PC-3 (cell line): ENCODE data around the gene GBA2. TPM values are rescaled to one million over a fixed set of nuclear protein-coding genes. Genes with fewer than 3 reads are reported as not detected.

Experiments
- ATAC-seq: fragments of 200-7000 bp; cut with Tn5 transposase; 2 replicates; pipeline ENCODE4 v1.9.1; 2020; ENCODE audit warnings: mild to moderate bottlenecking, moderate library complexity
- BruUV-seq: library from RNA; stranded (reverse); fragments of 400-500 nt; replicated peaks from 2 replicates; lab custom pipeline; 2021; lab: Mats Ljungman, UMichigan
- CTCF ChIA-PET: fragments of 300-600 bp; sonication (Branson Sonifier 250); formaldehyde crosslinking; loops from one replicate; lab custom pipeline; 2022; ENCODE audit warnings: antibody characterized with exemption; lab: Charles Lee
- POLR2A ChIA-PET: fragments of 300-600 bp; sonication (Branson Sonifier 250); formaldehyde crosslinking; loops from one replicate; lab custom pipeline; 2022; ENCODE audit warnings: antibody characterized with exemption; ENCODE audit not compliant: unreplicated experiment; lab: Charles Lee
- DNase-seq: peaks from one replicate; pipeline ENCODE4 v3.0.0-alpha.2; 2015
- H2AFZ ChIP-seq: fragments of 300-600 bp; sonication (generic); 2 replicates; pipeline ENCODE4 v1.6.0; 2016; ENCODE audit warnings: antibody characterized with exemption, low read length
- H3F3A ChIP-seq: fragments of 300-600 bp; sonication (generic); one replicate; pipeline ENCODE4 v1.6.0; 2017; ENCODE audit warnings: antibody characterized with exemption, low read length, control low read depth, mild to moderate bottlenecking; ENCODE audit not compliant: unreplicated experiment
- H3K27ac ChIP-seq: fragments of 300-600 bp; sonication (generic); 2 replicates; pipeline ENCODE4 v1.5.1; 2016; ENCODE audit warnings: mild to moderate bottlenecking, low read length
- H3K27me3 ChIP-seq: fragments of 300-600 bp; sonication (generic); 2 replicates; pipeline ENCODE4 v1.6.1; 2016; ENCODE audit warnings: low read length, mixed read lengths
- H3K36me3 ChIP-seq: fragments of 300-600 bp; sonication (generic); 2 replicates; pipeline ENCODE4 v1.6.1; 2016; ENCODE audit warnings: low read depth, mixed run types, low read length, mixed read lengths
- H3K4me1 ChIP-seq: fragments of 300-600 bp; sonication (generic); 2 replicates; pipeline ENCODE4 v1.5.1; 2016; ENCODE audit warnings: low read length; ENCODE audit not compliant: insufficient read depth
- H3K4me2 ChIP-seq: fragments of 300-600 bp; sonication (generic); 2 replicates; pipeline ENCODE4 v1.6.0; 2016; ENCODE audit warnings: low read length
- H3K4me3 ChIP-seq: fragments of 300-600 bp; sonication (generic); 2 replicates; pipeline ENCODE4 v1.5.1; 2016; ENCODE audit warnings: mild to moderate bottlenecking, low read length, mixed read lengths
- H3K79me2 ChIP-seq: fragments of 300-600 bp; sonication (generic); 2 replicates; pipeline ENCODE4 v1.6.1; 2017; ENCODE audit warnings: low read length, mixed read lengths
- H3K9ac ChIP-seq: fragments of 300-600 bp; sonication (generic); 2 replicates; pipeline ENCODE4 v1.6.0; 2016; ENCODE audit warnings: mild to moderate bottlenecking, low read length
- H3K9me2 ChIP-seq: fragments of 300-600 bp; sonication (generic); replicated peaks from 2 replicates; pipeline ENCODE4 v1.6.1; 2016; ENCODE audit warnings: mixed run types, low read length, mixed read lengths
- H3K9me3 ChIP-seq: fragments of 300-600 bp; sonication (generic); 2 replicates; pipeline ENCODE4 v1.6.1; 2016; ENCODE audit warnings: low read length, mixed read lengths
- H4K20me1 ChIP-seq: fragments of 300-600 bp; sonication (generic); 2 replicates; pipeline ENCODE4 v1.6.1; 2016; ENCODE audit warnings: low read length, mixed read lengths
- EZH2 ChIP-seq: fragments of 300-600 bp; sonication (generic); IDR thresholded peaks from one replicate; pipeline ENCODE4 v1.6.1; 2017; ENCODE audit warnings: antibody characterized with exemption, mild to moderate bottlenecking, low read length; ENCODE audit not compliant: unreplicated experiment
- EZH2phosphoT487 ChIP-seq: fragments of 300-600 bp; sonication (generic); IDR thresholded peaks from 2 replicates; pipeline ENCODE4 v1.6.1; 2018; ENCODE audit warnings: mild to moderate bottlenecking, antibody characterized with exemption, low read length, borderline replicate concordance
- intact Hi-C: fragments of 100-400 bp; cut with micrococcal nuclease; formaldehyde crosslinking; loops from 2 replicates; pipeline ENCODE4 v1.9.0; 2023
- total RNA-seq: library from RNA; depleted of rRNA; stranded (reverse); fragments of >200 nt; gene quantifications from 2 replicates; pipeline ENCODE4 v1.2.3, GENCODE V29; 2014
- TF ChIP-seq, protein P1 (sequence below): fragments of 300-600 bp; sonication (generic); conservative IDR thresholded peaks from 2 replicates; pipeline ENCODE4 v1.5.1; 2017; ENCODE audit warnings: antibody characterized with exemption, low read depth, mild to moderate bottlenecking, low read length

GBA2 gene
- total RNA-seq, 1 experiment from 2014 or later = 81.7 TPM

DNA sequence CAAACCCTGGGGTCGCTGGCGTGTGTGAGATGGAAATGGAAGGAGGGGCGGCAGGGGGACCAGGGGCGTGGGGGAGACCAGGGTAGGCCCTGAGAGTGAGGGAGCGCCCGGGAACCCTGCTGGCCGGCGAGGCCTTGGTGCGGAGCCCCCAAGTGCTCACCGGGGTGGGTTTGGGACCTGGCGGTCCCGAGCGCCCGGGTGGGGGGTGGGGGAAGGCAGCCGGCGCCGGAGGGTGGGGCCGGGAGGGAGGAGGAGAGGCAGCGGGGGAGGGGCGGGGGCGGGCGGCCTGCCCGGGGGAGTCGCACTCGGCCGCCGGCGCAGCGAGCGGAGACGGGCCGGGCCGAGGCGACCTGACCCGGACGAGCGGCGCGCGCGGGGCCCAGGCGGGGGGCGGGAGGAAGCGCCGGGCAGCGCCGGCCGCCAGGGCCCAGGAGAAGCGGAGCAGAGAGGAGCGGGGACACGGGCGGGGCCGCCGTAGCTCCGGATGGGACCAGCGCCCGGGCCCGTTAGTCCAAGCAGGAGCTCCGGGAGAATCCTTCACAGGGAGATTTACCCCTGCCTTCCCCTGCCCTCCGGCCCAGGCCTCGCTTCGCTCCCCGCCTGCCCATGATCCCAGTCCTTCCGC, 42.4 kb upstream of the GBA2 start, which contains the start of gene NPR2:
TSS of gene NPR2 (plus strand) at position 295 of the 625 bp plus-strand sequence. CDS start 818 bp downstream, outside the sequence.
- no peak within 1 kb of the TSS for H2AFZ ChIP-seq
- H3K4me3 ChIP-seq = no peak within 1 kb of the TSS
- no TSS peak for BruUV-seq
- ATAC-seq (no peak), DNase-seq (no peak)
- ChIA-PET POLR2A (no interaction called here), CTCF (interaction anchor here (0.5 to 0.6 kb wide), 2 partner anchors 33 to 60 kb away, joined by 4 to 8 read pairs; no protein-coding TSS in a partner anchor)
- H3K4me2 ChIP-seq = no peak within 1 kb of the TSS
- no peaks in the 10 kb centered on the region for H3K27me3 ChIP-seq
- H3K9me3 ChIP-seq = no peaks in the 10 kb centered on the region
- intact Hi-C loops = loop anchor here (10.0 kb wide), 1 partner anchor 137 kb away; the partner anchor contains the start of genes CCDC107, RMRP and SIT1
- no peak for TF ChIP-seq EZH2
- TF ChIP-seq, protein P1, sequence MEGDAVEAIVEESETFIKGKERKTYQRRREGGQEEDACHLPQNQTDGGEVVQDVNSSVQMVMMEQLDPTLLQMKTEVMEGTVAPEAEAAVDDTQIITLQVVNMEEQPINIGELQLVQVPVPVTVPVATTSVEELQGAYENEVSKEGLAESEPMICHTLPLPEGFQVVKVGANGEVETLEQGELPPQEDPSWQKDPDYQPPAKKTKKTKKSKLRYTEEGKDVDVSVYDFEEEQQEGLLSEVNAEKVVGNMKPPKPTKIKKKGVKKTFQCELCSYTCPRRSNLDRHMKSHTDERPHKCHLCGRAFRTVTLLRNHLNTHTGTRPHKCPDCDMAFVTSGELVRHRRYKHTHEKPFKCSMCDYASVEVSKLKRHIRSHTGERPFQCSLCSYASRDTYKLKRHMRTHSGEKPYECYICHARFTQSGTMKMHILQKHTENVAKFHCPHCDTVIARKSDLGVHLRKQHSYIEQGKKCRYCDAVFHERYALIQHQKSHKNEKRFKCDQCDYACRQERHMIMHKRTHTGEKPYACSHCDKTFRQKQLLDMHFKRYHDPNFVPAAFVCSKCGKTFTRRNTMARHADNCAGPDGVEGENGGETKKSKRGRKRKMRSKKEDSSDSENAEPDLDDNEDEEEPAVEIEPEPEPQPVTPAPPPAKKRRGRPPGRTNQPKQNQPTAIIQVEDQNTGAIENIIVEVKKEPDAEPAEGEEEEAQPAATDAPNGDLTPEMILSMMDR = no peak
- no peak for TF ChIP-seq EZH2phosphoT487
- no peaks in the 10 kb centered on the region for H3K79me2 ChIP-seq
- H3K9ac ChIP-seq = no peak within 1 kb of the TSS
- H3K9me2 ChIP-seq = no peaks in the 10 kb centered on the region
- no peaks in the 10 kb centered on the region for H3F3A ChIP-seq
- H3K36me3 ChIP-seq = no peaks in the 10 kb centered on the region
- H4K20me1 ChIP-seq = no peaks in the 10 kb centered on the region
- peaks cover 24% of the 10 kb centered on the region for H3K4me1 ChIP-seq
- H3K27ac ChIP-seq = no peak within 1 kb of the TSS

DNA sequence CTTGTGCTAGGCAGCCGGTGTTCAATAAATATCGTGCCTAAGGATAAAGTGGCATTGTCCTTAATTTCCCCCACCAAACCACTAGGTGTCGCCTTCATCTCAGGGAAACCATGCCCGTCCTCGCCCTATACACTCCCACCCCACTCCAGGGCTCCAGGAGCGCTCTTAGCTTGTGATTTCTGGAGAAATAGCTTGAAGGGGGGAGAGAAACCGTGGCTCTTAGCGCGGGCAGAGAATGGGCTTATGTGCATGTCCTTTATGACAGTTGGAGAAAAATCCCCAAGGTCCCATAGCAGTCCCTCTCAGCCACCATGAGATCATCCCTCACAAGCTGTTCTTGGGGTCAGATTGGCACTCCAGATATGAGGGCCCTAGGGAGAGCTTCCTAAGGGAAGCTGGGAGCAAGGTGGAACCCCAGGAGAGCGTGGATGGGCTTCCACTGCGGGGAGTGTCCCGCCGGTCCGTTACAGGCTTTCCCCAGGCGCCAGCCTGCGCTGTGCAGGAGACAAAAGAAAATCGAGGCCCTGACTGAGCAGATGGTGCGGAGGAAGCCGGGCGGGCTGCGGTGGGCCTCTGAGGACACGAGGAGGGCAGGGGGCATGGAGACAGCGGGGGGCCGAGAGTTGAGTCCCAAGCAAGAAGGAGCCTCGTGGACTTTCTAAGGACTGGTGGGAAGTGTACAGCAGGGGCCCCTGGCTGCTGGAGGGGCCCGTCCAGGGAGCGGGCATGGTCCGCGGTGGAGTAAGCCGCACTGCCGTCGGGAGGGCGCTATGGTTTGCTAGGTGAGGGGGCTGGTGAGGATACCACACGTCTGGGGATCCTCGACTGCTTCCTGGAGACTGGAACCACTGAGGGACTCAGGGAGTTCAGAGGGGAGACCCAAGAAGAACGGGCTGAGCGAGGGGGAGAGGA, 41.6 kb upstream of the GBA2 start:
- POLR2A ChIA-PET = interaction anchor here (0.8 kb wide), 1 partner anchor 91 kb away, joined by 3 read pairs; no protein-coding TSS in a partner anchor
- no TSS peak for BruUV-seq
- peak; percentile 86 for ATAC-seq
- no peaks in the 10 kb centered on the region for H3K27me3 ChIP-seq
- no peaks in the 10 kb centered on the region for H3K36me3 ChIP-seq
- H3K9me3 ChIP-seq = no peaks in the 10 kb centered on the region
- H3K4me2 ChIP-seq = no peak overlapping the region
- TF ChIP-seq, protein P1 = peak; percentile 82
- TF ChIP-seq EZH2 (no peak), EZH2phosphoT487 (no peak)
- H3F3A ChIP-seq = no peaks in the 10 kb centered on the region
- H3K4me1 ChIP-seq = peaks cover 16% of the 10 kb centered on the region
- 0 out of 2 replicates have a peak overlapping the region, but pooled peaks have one; percentile 39 for H2AFZ ChIP-seq
- H3K9me2 ChIP-seq = no peaks in the 10 kb centered on the region
- intact Hi-C loops = loop anchor here (1.0 to 10.0 kb wide), 4 partner anchors 25 to 136 kb away; partner anchors contain the start of genes CCDC107, HINT2, RMRP and SIT1
- no peak overlapping the region for H3K27ac ChIP-seq
- H3K4me3 ChIP-seq = no peak overlapping the region
- no peaks in the 10 kb centered on the region for H4K20me1 ChIP-seq
- H3K79me2 ChIP-seq = no peaks in the 10 kb centered on the region
- no peak overlapping the region for H3K9ac ChIP-seq
- CTCF ChIA-PET = interaction anchor here (0.6 to 1.8 kb wide), 10 partner anchors 8 to 92 kb away, joined by 3 to 41 read pairs (median 4); partner anchors contain the start of genes HINT2 and SPAG8
- DNase-seq = peak; percentile 77
